Parathyroid adenoma (tissue), 2 donors: ENCODE results near the gene CFAP61.

ENCODE experiments used
- H2AFZ ChIP-seq: fragments of 300-600 bp; sonication (generic); one replicate; pipeline ENCODE4 v1.7.0; 2017; ENCODE audit warnings: antibody characterized with exemption, mild to moderate bottlenecking
- H3K27ac ChIP-seq: fragments of 300-600 bp; sonication (generic); one replicate; pipeline ENCODE4 v1.7.0; 2017
- H3K27me3 ChIP-seq: fragments of 300-600 bp; sonication (generic); one replicate; pipeline ENCODE4 v1.7.0; 2017; ENCODE audit warnings: low read length; ENCODE audit not compliant: control insufficient read depth, insufficient read depth
- H3K36me3 ChIP-seq: fragments of 300-600 bp; sonication (generic); one replicate; pipeline ENCODE4 v1.7.0; 2017; ENCODE audit warnings: low read length; ENCODE audit not compliant: control insufficient read depth, insufficient read depth
- H3K4me1 ChIP-seq: fragments of 300-600 bp; sonication (generic); one replicate; pipeline ENCODE4 v1.7.0; 2017; ENCODE audit warnings: control low read depth
- H3K4me2 ChIP-seq: fragments of 300-600 bp; sonication (generic); one replicate; pipeline ENCODE4 v1.7.0; 2017; ENCODE audit warnings: low read length
- H3K4me3 ChIP-seq: fragments of 300-600 bp; sonication (generic); one replicate; pipeline ENCODE4 v1.7.0; 2017; ENCODE audit warnings: low read depth, low read length
- H3K79me2 ChIP-seq: fragments of 300-600 bp; sonication (generic); one replicate; pipeline ENCODE4 v1.7.0; 2017; ENCODE audit warnings: control low read depth
- H3K9ac ChIP-seq: fragments of 300-600 bp; sonication (generic); one replicate; pipeline ENCODE4 v1.7.0; 2017; ENCODE audit warnings: mild to moderate bottlenecking
- H3K9me3 ChIP-seq: fragments of 300-600 bp; sonication (generic); one replicate; pipeline ENCODE4 v1.7.0; 2017; ENCODE audit warnings: low read length; ENCODE audit not compliant: control insufficient read depth
- TF ChIP-seq, protein P1 (sequence below): fragments of 300-600 bp; sonication (generic); IDR thresholded peaks from one replicate; pipeline ENCODE4 v1.7.0; 2017; ENCODE audit warnings: antibody characterized with exemption, mild to moderate bottlenecking
- donor health status: primary hyperparathyroidism.

CFAP61 gene

GRCh38 chr20:20386192-20386591, 333.9 kb downstream of the CFAP61 start:
- Histone ChIP-seq H2AFZ (no peak overlapping the region), H3K9me3 (no peaks in the 10 kb centered on the region), H3K27me3 (no peaks in the 10 kb centered on the region), H3K27ac (no peak overlapping the region), H3K4me1 (no peaks in the 10 kb centered on the region), H3K36me3 (no peaks in the 10 kb centered on the region), H3K79me2 (no peaks in the 10 kb centered on the region), H3K4me2 (no peak overlapping the region), H3K9ac (no peak overlapping the region), H3K4me3 (no peak overlapping the region)
- TF ChIP-seq, protein P1, sequence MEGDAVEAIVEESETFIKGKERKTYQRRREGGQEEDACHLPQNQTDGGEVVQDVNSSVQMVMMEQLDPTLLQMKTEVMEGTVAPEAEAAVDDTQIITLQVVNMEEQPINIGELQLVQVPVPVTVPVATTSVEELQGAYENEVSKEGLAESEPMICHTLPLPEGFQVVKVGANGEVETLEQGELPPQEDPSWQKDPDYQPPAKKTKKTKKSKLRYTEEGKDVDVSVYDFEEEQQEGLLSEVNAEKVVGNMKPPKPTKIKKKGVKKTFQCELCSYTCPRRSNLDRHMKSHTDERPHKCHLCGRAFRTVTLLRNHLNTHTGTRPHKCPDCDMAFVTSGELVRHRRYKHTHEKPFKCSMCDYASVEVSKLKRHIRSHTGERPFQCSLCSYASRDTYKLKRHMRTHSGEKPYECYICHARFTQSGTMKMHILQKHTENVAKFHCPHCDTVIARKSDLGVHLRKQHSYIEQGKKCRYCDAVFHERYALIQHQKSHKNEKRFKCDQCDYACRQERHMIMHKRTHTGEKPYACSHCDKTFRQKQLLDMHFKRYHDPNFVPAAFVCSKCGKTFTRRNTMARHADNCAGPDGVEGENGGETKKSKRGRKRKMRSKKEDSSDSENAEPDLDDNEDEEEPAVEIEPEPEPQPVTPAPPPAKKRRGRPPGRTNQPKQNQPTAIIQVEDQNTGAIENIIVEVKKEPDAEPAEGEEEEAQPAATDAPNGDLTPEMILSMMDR = no peak

DNA sequence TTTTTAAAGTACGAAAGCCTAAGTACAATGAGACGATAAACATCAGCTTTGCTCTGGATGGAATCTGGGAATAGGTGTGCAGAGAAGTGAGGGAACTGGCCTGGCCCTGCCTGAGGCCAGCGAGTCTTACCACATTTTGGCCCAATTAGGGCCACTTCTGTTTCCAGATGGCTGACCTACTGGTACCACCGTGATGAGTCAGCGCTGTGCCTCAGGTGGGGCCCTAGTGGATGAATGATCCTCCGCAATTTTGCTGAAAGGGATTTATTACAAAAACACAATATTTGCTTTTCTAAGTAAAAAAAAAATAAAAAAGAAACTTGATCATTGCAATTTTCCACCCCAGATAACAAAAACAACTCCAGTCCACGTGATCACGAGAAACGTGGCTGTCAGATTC, 338.1 kb downstream of the CFAP61 start:
- H3K27me3 ChIP-seq = no peaks in the 10 kb centered on the region
- no peak overlapping the region for H3K4me2 ChIP-seq
- H3K4me1 ChIP-seq = no peaks in the 10 kb centered on the region
- no peak overlapping the region for H3K27ac ChIP-seq
- no peak overlapping the region for H3K4me3 ChIP-seq
- TF ChIP-seq, protein P1 = no peak
- H3K9ac ChIP-seq = no peak overlapping the region
- H3K9me3 ChIP-seq = no peaks in the 10 kb centered on the region
- no peaks in the 10 kb centered on the region for H3K36me3 ChIP-seq
- no peak overlapping the region for H2AFZ ChIP-seq
- H3K79me2 ChIP-seq = no peaks in the 10 kb centered on the region

DNA sequence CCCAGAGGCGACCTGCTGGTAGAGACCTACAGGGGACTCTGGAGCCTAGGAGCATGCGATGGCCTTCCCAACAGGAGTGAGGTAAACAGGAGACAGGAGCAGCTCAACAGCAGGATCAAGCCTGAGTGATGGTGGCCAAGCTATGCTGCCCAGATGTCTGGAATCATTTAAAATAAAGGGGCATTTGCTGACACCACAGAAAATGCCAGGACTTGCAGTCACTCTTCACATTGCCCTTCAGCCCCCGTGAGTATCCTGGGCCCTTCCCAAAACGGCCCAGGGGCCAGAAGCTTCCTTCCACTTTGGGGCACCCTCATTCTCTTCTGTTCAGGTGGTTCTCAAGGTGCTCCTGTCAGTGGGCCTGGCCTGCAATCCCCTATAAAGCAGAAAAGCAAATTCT, 338.8 kb downstream of the CFAP61 start:
- no peaks in the 10 kb centered on the region for H3K36me3 ChIP-seq
- H3K27me3 ChIP-seq = no peaks in the 10 kb centered on the region

GRCh38 chr20:20391766-20392165, 339.4 kb downstream of the CFAP61 start:
- Histone ChIP-seq H2AFZ (no peak overlapping the region), H3K27me3 (no peaks in the 10 kb centered on the region), H3K9ac (no peak overlapping the region), H3K9me3 (no peaks in the 10 kb centered on the region), H3K4me1 (no peaks in the 10 kb centered on the region), H3K4me2 (no peak overlapping the region), H3K27ac (no peak overlapping the region), H3K36me3 (no peaks in the 10 kb centered on the region), H3K4me3 (no peak overlapping the region), H3K79me2 (no peaks in the 10 kb centered on the region)
- TF ChIP-seq, protein P1 = no peak

More for the DNA sequence above, 338.8 kb downstream of the CFAP61 start:
- no peak overlapping the region for H3K4me2 ChIP-seq
- H3K4me3 ChIP-seq = no peak overlapping the region
- H3K79me2 ChIP-seq = no peaks in the 10 kb centered on the region
- no peak overlapping the region for H2AFZ ChIP-seq
- H3K9ac ChIP-seq = no peak overlapping the region
- TF ChIP-seq, protein P1 = no peak
- no peaks in the 10 kb centered on the region for H3K9me3 ChIP-seq
- no peak overlapping the region for H3K27ac ChIP-seq
- no peaks in the 10 kb centered on the region for H3K4me1 ChIP-seq

DNA sequence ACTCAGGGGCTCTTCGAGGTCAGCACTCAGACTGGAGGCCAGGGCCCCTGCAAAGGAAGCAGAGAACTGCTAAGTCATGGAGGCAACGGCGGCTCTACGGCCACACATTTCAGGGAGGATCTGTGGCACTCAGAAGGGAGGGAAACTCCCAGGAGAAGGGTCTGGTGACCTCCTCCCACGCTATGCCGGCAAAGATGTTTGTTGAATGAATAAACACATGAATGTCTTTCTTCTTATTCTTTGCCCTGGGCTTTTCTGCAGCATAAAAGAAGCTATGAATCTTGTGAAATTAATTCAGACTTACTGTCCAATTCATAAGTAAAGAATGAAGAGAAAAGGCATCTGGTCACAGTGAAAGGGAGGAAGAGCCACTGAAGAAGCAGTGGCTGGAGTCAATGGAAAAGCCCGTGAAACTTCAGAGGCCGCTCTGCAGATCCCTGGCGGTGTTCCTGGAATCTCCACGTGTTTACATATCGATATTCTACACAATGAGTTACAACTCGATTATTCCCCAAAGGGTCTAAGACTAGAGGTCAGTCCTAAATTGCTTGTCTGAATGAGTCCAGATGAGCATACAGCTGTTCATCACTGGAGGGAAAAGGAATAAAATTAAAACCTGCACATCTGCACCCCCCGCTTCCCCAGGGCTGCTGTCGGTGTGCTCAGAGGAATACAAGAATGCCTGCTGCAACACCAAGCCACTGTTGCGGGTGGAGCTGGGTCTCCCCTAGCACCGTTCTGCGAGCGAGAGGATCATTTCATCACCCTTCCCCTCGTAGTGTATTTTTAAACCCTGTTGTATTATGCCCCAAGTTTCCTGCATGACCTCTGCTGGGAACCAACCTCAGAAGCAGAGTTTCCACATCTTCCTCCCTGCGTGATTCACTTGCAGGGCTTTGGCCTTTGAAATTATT, 341.1 kb downstream of the CFAP61 start:
- no peak overlapping the region for H3K4me3 ChIP-seq
- no peak overlapping the region for H3K27ac ChIP-seq
- no peaks in the 10 kb centered on the region for H3K9me3 ChIP-seq
- no peaks in the 10 kb centered on the region for H3K36me3 ChIP-seq
- H3K79me2 ChIP-seq = no peaks in the 10 kb centered on the region
- no peaks in the 10 kb centered on the region for H3K4me1 ChIP-seq
- no peak overlapping the region for H2AFZ ChIP-seq
- TF ChIP-seq, protein P1 = no peak
- H3K9ac ChIP-seq = no peak overlapping the region
- H3K27me3 ChIP-seq = no peaks in the 10 kb centered on the region
- no peak overlapping the region for H3K4me2 ChIP-seq
